D721Med (cell line): Measurements from ENCODE around the gene CRAMP1.

Experiments
- DNase-seq: peaks from one replicate; pipeline ENCODE4 v3.0.0; 2011; ENCODE audit warnings: low spot score; ENCODE audit not compliant: insufficient read length
- FAIRE-seq: peaks from 2 replicates; lab custom pipeline; 2011; peaks lifted over from hg19 to GRCh38; lab: Jason Lieb, UNC
- TF ChIP-seq, protein P1 (sequence below): IDR thresholded peaks from 2 replicates; pipeline ENCODE4 v1.5.1; 2012; ENCODE audit warnings: mild to moderate bottlenecking, control low read depth; ENCODE audit not compliant: insufficient read depth; ENCODE audit errors: missing control alignments

CRAMP1 gene

GRCh38 chr16:1639860-1640259 lies 27.7 kb downstream of the CRAMP1 start:
- FAIRE-seq: no peak
- DNase-seq: no peak
- TF ChIP-seq, protein P1, sequence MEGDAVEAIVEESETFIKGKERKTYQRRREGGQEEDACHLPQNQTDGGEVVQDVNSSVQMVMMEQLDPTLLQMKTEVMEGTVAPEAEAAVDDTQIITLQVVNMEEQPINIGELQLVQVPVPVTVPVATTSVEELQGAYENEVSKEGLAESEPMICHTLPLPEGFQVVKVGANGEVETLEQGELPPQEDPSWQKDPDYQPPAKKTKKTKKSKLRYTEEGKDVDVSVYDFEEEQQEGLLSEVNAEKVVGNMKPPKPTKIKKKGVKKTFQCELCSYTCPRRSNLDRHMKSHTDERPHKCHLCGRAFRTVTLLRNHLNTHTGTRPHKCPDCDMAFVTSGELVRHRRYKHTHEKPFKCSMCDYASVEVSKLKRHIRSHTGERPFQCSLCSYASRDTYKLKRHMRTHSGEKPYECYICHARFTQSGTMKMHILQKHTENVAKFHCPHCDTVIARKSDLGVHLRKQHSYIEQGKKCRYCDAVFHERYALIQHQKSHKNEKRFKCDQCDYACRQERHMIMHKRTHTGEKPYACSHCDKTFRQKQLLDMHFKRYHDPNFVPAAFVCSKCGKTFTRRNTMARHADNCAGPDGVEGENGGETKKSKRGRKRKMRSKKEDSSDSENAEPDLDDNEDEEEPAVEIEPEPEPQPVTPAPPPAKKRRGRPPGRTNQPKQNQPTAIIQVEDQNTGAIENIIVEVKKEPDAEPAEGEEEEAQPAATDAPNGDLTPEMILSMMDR: no peak

- TF ChIP-seq, protein P1: no peak
- no peak for DNase-seq
- no peak for FAIRE-seq
Observed at GRCh38 chr16:1640261-1640941, 28.2 kb downstream of the CRAMP1 start.

DNA sequence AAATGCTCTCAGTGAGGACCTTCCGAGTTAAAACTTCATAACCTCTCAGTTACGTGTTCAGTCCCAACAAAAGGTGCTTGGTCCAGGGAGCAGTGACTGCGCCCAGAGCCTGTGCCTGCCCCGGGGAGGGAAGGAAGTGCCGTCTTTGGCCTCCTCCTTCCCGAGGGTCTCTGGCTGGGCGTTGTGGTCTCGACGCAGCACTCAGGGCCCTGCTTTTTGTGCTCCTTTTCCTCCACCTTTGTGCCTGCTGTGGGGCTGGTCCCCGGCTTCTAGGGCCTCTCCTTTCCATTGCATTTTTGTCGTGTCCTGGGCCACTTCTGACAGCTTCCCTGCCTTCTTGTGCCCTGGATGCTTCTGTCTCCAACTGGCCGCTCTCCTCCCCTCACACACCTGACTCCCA lies 29.1 kb downstream of the CRAMP1 start:
- TF ChIP-seq, protein P1: no peak
- FAIRE-seq (no peak), DNase-seq (no peak)

GRCh38 chr16:1642148-1642547 lies 30.0 kb downstream of the CRAMP1 start:
- DNase-seq: no peak
- TF ChIP-seq, protein P1: no peak
- no peak for FAIRE-seq

- TF ChIP-seq, protein P1: no peak
- FAIRE-seq (no peak), DNase-seq (no peak)
Observed at GRCh38 chr16:1642753-1643152, 30.6 kb downstream of the CRAMP1 start.

DNA sequence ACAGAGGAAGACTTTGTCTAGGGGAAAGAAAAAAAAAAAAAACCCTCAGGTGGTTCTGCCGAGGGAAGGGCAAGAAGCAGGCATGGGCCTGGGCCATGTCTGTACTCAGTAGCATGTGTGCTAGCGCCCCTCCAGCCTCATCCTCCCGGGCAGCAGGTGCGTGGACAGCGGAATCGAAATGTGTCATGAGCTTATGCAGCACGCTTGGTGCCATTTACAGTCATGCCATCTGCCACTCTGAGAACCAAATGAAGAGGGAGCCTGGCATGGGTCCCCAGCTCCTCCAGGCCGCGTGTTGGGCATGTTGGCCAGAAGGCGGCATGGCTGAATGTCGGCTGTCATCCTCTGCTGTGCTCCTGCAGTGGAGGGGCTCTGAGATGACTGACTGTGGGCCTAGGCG lies 31.4 kb downstream of the CRAMP1 start:
- TF ChIP-seq, protein P1: no peak
- no peak for FAIRE-seq
- DNase-seq: no peak

DNA sequence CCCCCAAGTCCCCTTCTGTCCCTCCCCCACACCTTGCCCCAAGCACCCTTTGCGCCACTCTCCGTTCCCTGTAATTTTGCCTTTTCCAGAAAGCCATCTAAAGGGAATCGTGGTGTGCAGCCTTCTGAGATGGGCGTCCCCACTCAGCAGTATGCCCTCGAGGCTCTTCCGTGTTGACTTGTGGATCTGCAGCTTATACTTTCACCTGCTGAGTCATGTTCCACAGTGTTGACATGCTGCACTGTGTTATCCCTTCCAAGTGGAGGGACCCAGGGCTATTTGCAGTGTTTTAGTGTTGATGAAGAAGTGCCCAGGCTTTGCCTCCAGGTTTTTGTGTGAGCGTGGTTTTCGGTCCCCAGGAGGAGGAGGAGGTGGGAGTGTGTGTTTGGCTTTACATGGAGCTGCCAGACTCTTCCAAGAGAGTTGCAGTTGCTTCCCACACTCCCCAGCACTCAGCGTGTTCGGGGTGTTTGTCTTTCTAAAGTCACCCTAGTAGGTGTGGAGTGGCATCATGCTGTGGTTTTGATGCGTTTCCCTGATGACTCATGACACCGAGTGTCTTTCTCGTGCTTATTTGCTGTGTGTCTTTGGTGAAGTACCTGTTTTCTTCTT lies 33.9 kb downstream of the CRAMP1 start:
- TF ChIP-seq, protein P1: no peak
- FAIRE-seq: no peak
- no peak for DNase-seq
